H9 (cell line): ENCODE measurements around the gene UBE2D2. TPM values are rescaled to one million over a fixed set of nuclear protein-coding genes. Genes with fewer than 3 reads are reported as not detected.

Experiments
- DNase-seq: peaks from one replicate; pipeline ENCODE4 v3.0.0-alpha.2; 2017
- H2AFZ ChIP-seq: one replicate; pipeline ENCODE4 v1.6.1; 2013; ENCODE audit warnings: mild to moderate bottlenecking, low read length, control low read depth, moderate library complexity
- H2AK5ac ChIP-seq: 2 replicates; pipeline ENCODE4 v1.6.1; 2013; ENCODE audit warnings: low read length, control low read depth, mixed read lengths; ENCODE audit not compliant: insufficient read length
- H2BK120ac ChIP-seq: one replicate; pipeline ENCODE4 v1.6.1; 2013; ENCODE audit warnings: low read depth, mild to moderate bottlenecking, low read length, control low read depth, inconsistent platforms; ENCODE audit not compliant: poor library complexity, severe bottlenecking
- H2BK12ac ChIP-seq: 2 replicates; pipeline ENCODE4 v1.6.1; 2013; ENCODE audit warnings: low read length, control low read depth, mixed read lengths, low read depth; ENCODE audit not compliant: insufficient read length
- H2BK15ac ChIP-seq: 2 replicates; pipeline ENCODE4 v1.6.1; 2013; ENCODE audit warnings: low read depth, low read length, control low read depth
- H2BK20ac ChIP-seq: one replicate; pipeline ENCODE4 v1.6.1; 2013; ENCODE audit warnings: low read depth, mild to moderate bottlenecking, low read length, control low read depth, inconsistent platforms; ENCODE audit not compliant: poor library complexity, severe bottlenecking
- H2BK5ac ChIP-seq: 2 replicates; pipeline ENCODE4 v1.6.1; 2013; ENCODE audit warnings: low read length, control low read depth, mixed read lengths; ENCODE audit not compliant: insufficient read length
- H3K14ac ChIP-seq: 2 replicates; pipeline ENCODE4 v1.6.1; 2013; ENCODE audit warnings: low read length, control low read depth; ENCODE audit not compliant: insufficient read depth
- H3K18ac ChIP-seq: 2 replicates; pipeline ENCODE4 v1.6.1; 2013; ENCODE audit warnings: low read depth, mild to moderate bottlenecking, mixed read lengths, low read length, control low read depth; ENCODE audit not compliant: insufficient read length
- H3K23ac ChIP-seq: 2 replicates; pipeline ENCODE4 v1.6.1; 2013; ENCODE audit warnings: low read length, control low read depth, mixed read lengths, low read depth; ENCODE audit not compliant: insufficient read length
- H3K23me2 ChIP-seq: 2 replicates; pipeline ENCODE4 v1.6.1; 2013; ENCODE audit warnings: low read depth, mild to moderate bottlenecking, mixed read lengths, low read length, control low read depth; ENCODE audit not compliant: insufficient read length, poor library complexity, severe bottlenecking
- H3K27ac ChIP-seq: 2 replicates; pipeline ENCODE4 v1.5.1; 2013; ENCODE audit warnings: low read length, control low read depth, mixed read lengths, low read depth; ENCODE audit not compliant: insufficient read length
- H3K27me3 ChIP-seq: 2 replicates; pipeline ENCODE4 v1.6.1; 2013; ENCODE audit warnings: low read length, control low read depth, inconsistent platforms; ENCODE audit not compliant: insufficient read depth
- H3K4ac ChIP-seq: 2 replicates; pipeline ENCODE4 v1.6.1; 2013; ENCODE audit warnings: low read depth, mild to moderate bottlenecking, control low read depth, inconsistent platforms, low read length, moderate library complexity
- H3K4me1 ChIP-seq: 2 replicates; pipeline ENCODE4 v1.6.1; 2013; ENCODE audit warnings: low read length, control low read depth, inconsistent platforms; ENCODE audit not compliant: insufficient read depth
- H3K4me2 ChIP-seq: 2 replicates; pipeline ENCODE4 v1.6.1; 2013; ENCODE audit warnings: low read length, control low read depth, mixed read lengths; ENCODE audit not compliant: insufficient read length, insufficient read depth
- H3K56ac ChIP-seq: 2 replicates; pipeline ENCODE4 v1.6.1; 2013; ENCODE audit warnings: low read depth, mild to moderate bottlenecking, mixed read lengths, low read length, control low read depth; ENCODE audit not compliant: insufficient read length
- H3K79me1 ChIP-seq: 2 replicates; pipeline ENCODE4 v1.6.1; 2013; ENCODE audit warnings: low read depth, mild to moderate bottlenecking, moderate library complexity, low read length, control low read depth, inconsistent platforms; ENCODE audit not compliant: insufficient read depth, poor library complexity, severe bottlenecking
- H3K79me2 ChIP-seq: 2 replicates; pipeline ENCODE4 v1.6.1; 2013; ENCODE audit warnings: low read length, control low read depth, inconsistent platforms; ENCODE audit not compliant: insufficient read depth
- H3K9ac ChIP-seq: 2 replicates; pipeline ENCODE4 v1.6.1; 2013; ENCODE audit warnings: low read length, control low read depth, mixed read lengths; ENCODE audit not compliant: insufficient read length; ENCODE audit errors: extremely low read depth
- H3K9me3 ChIP-seq: one replicate; pipeline ENCODE4 v1.6.1; 2013; ENCODE audit warnings: low read depth, low read length, inconsistent platforms; ENCODE audit not compliant: control insufficient read depth
- H3T11ph ChIP-seq: one replicate; pipeline ENCODE4 v1.6.1; 2013; ENCODE audit warnings: mild to moderate bottlenecking, low read length, control low read depth, inconsistent platforms
- H4K20me1 ChIP-seq: one replicate; pipeline ENCODE4 v1.6.1; 2013; ENCODE audit not compliant: control insufficient read depth, insufficient read length, insufficient read depth
- H4K5ac ChIP-seq: 2 replicates; pipeline ENCODE4 v1.6.1; 2013; ENCODE audit warnings: low read depth, mild to moderate bottlenecking, mixed read lengths, low read length, control low read depth; ENCODE audit not compliant: insufficient read length
- H4K8ac ChIP-seq: replicated peaks from 2 replicates; pipeline ENCODE4 v1.6.1; 2013; ENCODE audit warnings: low read length, control low read depth, mixed read lengths, low read depth; ENCODE audit not compliant: insufficient read length
- H4K91ac ChIP-seq: 2 replicates; pipeline ENCODE4 v1.6.1; 2013; ENCODE audit warnings: low read depth, mild to moderate bottlenecking, moderate library complexity, mixed read lengths, low read length, control low read depth; ENCODE audit not compliant: insufficient read length
- H3K27ac Mint-ChIP-seq, 3 experiments: 2 replicates in 2 of 3; 3 replicates in 1 of 3; pipeline ENCODE4 v1.8.0; 2020 to 2021; ENCODE audit warnings: mixed read lengths in 3 of 3, mild to moderate bottlenecking in 1 of 3, moderate library complexity in 1 of 3
- H3K27me3 Mint-ChIP-seq: 2 replicates; pipeline ENCODE4 v1.8.0; 2021; ENCODE audit warnings: low read depth, mild to moderate bottlenecking, moderate library complexity, mixed read lengths
- H3K36me3 Mint-ChIP-seq, 3 experiments: 2 replicates in 2 of 3; 3 replicates in 1 of 3; pipeline ENCODE4 v1.8.0; 2020 to 2021; ENCODE audit warnings: low read depth in 3 of 3, mixed read lengths in 3 of 3; ENCODE audit not compliant: insufficient read depth in 1 of 3
- H3K4me1 Mint-ChIP-seq, 2 experiments: 2 replicates each; pipeline ENCODE4 v1.8.0; 2020; ENCODE audit warnings: mixed read lengths in 2 of 2
- H3K4me3 Mint-ChIP-seq, 2 experiments: 2 replicates in 1 of 2; 3 replicates in 1 of 2; pipeline ENCODE4 v1.8.0; 2020 to 2021; ENCODE audit warnings: mild to moderate bottlenecking in 2 of 2, mixed read lengths in 2 of 2, moderate library complexity in 1 of 2
- H3K9me3 Mint-ChIP-seq, 2 experiments: 2 replicates in 1 of 2; 3 replicates in 1 of 2; pipeline ENCODE4 v1.8.0; 2020; ENCODE audit warnings: mild to moderate bottlenecking in 2 of 2, mixed read lengths in 2 of 2, moderate library complexity in 1 of 2
- WGBS: extraction: QIAGEN DNeasy Blood & Tissue Kit; methylation state at CpG from one replicate; pipeline ENCODE4 v1.1.7; 2013; ENCODE audit warnings: missing lambda C conversion rate, low lambda C conversion rate, mixed read lengths; ENCODE audit not compliant: insufficient read length; ENCODE audit errors: extremely low coverage; 5-methylcytosine and 5-hydroxymethylcytosine counted together
- total RNA-seq: library from RNA; stranded (reverse); gene quantifications from 2 replicates; pipeline ENCODE4 v1.2.1, GENCODE V29; 2021
- TF ChIP-seq, protein P1 (sequence below): fragments of 200-600 bp; sonication (generic); conservative IDR thresholded peaks from 3 replicates; pipeline ENCODE4 v1.8.0; 2021; ENCODE audit warnings: antibody characterized with exemption, mild to moderate bottlenecking

Gene UBE2D2
- total RNA-seq, 1 experiment from 2014 or later = 236 TPM

DNA sequence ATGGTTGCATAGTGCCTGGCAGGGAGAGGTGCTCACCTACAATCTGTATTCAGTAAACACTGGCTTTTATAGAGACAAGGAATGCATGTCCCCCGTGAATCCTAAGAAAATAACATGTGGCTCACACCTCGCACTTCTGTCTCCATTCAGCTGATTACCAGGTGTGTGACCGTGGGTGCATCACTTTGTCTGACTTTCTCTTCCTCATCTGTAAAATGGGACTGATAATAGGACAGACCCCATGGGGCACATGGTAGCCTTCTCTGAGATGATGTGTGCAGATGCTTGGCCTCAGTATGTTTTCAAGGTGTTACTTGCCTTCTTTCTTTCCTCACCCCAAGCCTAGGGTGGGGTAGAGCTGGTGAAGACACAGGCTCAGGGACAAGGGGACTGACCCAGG lies 93.3 kb downstream of the UBE2D2 start:
- H4K91ac ChIP-seq = no peak overlapping the region
- Mint-ChIP-seq H3K27me3 (peaks cover 1% of the 10 kb centered on the region; the same call in 1 of the 2 replicates), H3K4me1 (peaks cover 70 to 81% of the 10 kb centered on the region in 2 experiments), H3K4me3 (peak overlapping the region in 1 of 2 experiments; percentile 56; a peak in 1 of 5 replicates), H3K27ac (peak overlapping the region in 1 of 3 experiments; percentile 44; a peak in 1 of 7 replicates), H3K9me3 (peaks cover 0 to 4% of the 10 kb centered on the region in 2 experiments; a peak in 1 of 5 replicates), H3K36me3 (peaks cover 0 to 9% (median 0%) of the 10 kb centered on the region in 3 experiments; a peak in 1 of 7 replicates)
- no peak for DNase-seq
- no peak overlapping the region for H4K8ac ChIP-seq
- H3K4me2 ChIP-seq = no peak overlapping the region
- no peak overlapping the region for H3K4ac ChIP-seq
- no CpG with 5 or more reads among the region's 3 CpGs for WGBS
- no peak overlapping the region for H3K23ac ChIP-seq
- H3K9me3 ChIP-seq = no peaks in the 10 kb centered on the region
- H2BK20ac ChIP-seq = no peak overlapping the region
- H2BK5ac ChIP-seq = no peak overlapping the region
- peaks cover 19% of the 10 kb centered on the region for H3K79me1 ChIP-seq
- TF ChIP-seq, protein P1, sequence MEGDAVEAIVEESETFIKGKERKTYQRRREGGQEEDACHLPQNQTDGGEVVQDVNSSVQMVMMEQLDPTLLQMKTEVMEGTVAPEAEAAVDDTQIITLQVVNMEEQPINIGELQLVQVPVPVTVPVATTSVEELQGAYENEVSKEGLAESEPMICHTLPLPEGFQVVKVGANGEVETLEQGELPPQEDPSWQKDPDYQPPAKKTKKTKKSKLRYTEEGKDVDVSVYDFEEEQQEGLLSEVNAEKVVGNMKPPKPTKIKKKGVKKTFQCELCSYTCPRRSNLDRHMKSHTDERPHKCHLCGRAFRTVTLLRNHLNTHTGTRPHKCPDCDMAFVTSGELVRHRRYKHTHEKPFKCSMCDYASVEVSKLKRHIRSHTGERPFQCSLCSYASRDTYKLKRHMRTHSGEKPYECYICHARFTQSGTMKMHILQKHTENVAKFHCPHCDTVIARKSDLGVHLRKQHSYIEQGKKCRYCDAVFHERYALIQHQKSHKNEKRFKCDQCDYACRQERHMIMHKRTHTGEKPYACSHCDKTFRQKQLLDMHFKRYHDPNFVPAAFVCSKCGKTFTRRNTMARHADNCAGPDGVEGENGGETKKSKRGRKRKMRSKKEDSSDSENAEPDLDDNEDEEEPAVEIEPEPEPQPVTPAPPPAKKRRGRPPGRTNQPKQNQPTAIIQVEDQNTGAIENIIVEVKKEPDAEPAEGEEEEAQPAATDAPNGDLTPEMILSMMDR = no peak
- H3K27me3 ChIP-seq = no peaks in the 10 kb centered on the region
- H2AFZ ChIP-seq = no peak overlapping the region
- peaks cover 47% of the 10 kb centered on the region for H3K4me1 ChIP-seq
- no peak overlapping the region for H4K5ac ChIP-seq
- H3T11ph ChIP-seq = no peak overlapping the region
- H3K23me2 ChIP-seq = peaks cover 19% of the 10 kb centered on the region
- no peak overlapping the region for H2BK15ac ChIP-seq
- H3K27ac ChIP-seq = no peak overlapping the region
- no peak overlapping the region for H2BK12ac ChIP-seq
- H3K9ac ChIP-seq = no peak overlapping the region
- H3K14ac ChIP-seq = no peak overlapping the region
- peaks cover 63% of the 10 kb centered on the region; the same call in 1 of the 2 replicates for H3K79me2 ChIP-seq
- H3K18ac ChIP-seq = no peak overlapping the region
- H2BK120ac ChIP-seq = no peak overlapping the region
- peaks cover 9% of the 10 kb centered on the region for H4K20me1 ChIP-seq
- H2AK5ac ChIP-seq = no peak overlapping the region
- H3K56ac ChIP-seq = no peak overlapping the region
